AG10803 (cell line): ENCODE data around the gene BLOC1S3.

ENCODE experiments used
- DNase-seq: peaks from one replicate; pipeline ENCODE4 v3.0.0; 2010; ENCODE audit warnings: low read depth
- H3K4me3 ChIP-seq: 2 replicates; pipeline ENCODE4 v1.5.1; 2011; ENCODE audit warnings: mild to moderate bottlenecking, low read length, control low read depth
- TF ChIP-seq, protein P1 (sequence below): conservative IDR thresholded peaks from 2 replicates; pipeline ENCODE4 v1.5.1; 2011; ENCODE audit warnings: mild to moderate bottlenecking, low read length, control low read depth, inconsistent platforms

BLOC1S3 gene

DNA sequence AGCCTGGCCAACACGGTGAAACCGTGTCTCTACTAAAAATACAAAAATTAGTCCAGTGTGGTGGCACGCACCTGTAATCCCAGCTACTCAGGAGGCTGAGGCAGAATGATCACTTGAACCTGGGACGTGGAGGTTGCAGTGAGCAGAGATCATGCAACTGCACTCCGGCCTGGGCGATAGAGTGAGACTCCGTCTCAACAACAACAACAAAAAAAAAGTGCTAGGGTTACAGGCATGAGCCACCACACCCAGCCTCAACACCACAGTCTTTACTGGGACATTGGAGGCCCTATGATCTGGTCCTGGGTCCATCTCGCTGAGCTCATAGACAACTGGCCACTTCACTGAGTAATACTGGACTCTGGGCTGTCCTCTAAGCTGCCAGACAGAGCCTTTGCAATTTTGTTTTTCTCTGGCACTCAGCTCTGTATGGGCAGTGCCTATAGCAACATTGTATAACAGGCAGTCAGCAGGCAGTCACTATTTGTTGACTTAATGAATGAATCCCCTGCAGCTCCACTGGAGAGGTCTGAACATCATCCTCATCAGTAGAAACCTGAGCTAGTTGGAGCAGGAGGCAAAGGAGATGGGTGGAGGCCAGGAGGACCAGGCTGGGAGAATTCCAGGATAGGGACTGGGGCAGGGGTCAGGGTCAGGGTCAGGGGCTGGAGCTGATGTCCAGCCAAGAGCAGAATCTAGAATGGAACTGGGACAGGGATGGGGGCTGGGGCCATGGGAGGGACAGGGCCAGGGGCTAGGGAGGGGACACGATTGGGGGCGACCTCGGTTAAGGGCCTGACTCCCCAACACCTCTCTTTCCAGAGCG, 8.1 kb downstream of the BLOC1S3 start:
- TF ChIP-seq, protein P1, sequence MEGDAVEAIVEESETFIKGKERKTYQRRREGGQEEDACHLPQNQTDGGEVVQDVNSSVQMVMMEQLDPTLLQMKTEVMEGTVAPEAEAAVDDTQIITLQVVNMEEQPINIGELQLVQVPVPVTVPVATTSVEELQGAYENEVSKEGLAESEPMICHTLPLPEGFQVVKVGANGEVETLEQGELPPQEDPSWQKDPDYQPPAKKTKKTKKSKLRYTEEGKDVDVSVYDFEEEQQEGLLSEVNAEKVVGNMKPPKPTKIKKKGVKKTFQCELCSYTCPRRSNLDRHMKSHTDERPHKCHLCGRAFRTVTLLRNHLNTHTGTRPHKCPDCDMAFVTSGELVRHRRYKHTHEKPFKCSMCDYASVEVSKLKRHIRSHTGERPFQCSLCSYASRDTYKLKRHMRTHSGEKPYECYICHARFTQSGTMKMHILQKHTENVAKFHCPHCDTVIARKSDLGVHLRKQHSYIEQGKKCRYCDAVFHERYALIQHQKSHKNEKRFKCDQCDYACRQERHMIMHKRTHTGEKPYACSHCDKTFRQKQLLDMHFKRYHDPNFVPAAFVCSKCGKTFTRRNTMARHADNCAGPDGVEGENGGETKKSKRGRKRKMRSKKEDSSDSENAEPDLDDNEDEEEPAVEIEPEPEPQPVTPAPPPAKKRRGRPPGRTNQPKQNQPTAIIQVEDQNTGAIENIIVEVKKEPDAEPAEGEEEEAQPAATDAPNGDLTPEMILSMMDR = no peak
- H3K4me3 ChIP-seq = no peak overlapping the region
- DNase-seq = no peak

DNA sequence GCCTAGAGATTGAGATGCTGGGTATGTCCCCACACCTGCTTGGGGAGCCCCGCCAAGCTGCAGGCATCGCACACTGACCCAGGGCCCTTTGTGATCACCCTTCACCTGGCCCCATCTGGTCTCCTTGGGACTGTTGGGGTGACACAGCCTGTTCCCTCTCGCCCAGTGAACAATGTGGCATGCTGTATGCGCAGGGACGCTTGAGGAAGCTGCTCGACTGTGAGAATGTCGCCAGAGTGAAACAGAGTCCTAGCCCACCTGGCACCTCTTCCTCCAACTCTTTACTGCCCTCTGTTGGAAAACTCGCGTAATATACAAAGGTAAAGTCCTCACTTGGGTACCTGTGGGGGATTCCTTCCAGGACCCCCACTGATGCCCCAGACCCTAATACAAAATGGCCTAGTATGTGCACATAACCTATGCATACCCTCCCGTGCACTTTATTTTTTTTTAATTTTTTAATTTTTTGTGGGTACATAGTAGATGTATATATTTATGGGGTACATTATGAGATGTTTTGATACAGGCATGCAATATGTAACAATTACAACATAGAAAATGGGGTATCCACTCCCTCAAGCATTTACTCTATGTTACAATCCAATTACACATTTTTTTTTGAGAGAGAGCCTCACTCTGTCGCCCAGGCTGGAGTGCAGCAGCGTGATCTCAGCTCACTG, 9.0 kb downstream of the BLOC1S3 start:
- no peak for DNase-seq
- TF ChIP-seq, protein P1 = peak; percentile 48
- H3K4me3 ChIP-seq = no peak overlapping the region

DNA sequence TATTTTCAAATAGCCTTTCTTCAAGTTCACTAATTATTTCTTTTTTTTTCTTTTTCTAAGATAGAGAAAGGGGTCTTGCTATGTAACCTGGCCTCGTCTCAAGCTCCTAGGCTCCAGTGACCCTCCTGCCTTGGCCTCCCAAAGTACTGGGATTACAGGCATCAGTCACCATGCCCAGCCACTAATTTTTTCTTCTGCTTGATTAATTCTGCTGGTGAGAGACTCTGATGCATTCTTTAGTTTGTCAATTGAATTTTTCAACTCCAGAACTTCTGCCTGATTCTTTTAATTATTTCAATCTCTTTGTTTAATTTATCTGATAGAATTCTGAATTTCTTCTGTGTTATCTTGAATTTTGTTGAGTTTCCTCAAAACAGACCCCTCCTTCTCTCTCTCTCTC, 11.4 kb downstream of the BLOC1S3 start:
- DNase-seq = no peak
- no peak overlapping the region for H3K4me3 ChIP-seq
- TF ChIP-seq, protein P1 = no peak

DNA sequence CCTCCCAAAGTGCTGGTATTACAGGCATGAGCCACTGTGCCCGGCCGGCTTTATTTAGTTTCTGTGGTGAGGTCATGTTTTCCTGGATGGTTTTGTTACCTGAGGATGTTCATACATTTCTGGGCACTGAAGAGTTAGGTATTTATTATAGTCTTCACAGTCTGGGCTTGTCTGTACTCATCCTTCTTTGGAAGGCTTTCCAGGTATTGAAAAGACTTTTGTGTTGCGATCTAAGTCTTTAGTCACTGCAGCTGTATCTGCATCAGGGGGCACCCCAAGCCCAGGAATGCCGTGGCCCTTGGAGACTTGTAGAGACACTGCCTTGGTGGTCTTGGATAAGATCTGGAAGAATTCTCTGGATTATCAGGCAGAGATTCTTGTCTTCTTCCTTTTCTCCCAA, 12.8 kb downstream of the BLOC1S3 start:
- TF ChIP-seq, protein P1 = no peak
- no peak for DNase-seq
- H3K4me3 ChIP-seq = no peak overlapping the region

DNA sequence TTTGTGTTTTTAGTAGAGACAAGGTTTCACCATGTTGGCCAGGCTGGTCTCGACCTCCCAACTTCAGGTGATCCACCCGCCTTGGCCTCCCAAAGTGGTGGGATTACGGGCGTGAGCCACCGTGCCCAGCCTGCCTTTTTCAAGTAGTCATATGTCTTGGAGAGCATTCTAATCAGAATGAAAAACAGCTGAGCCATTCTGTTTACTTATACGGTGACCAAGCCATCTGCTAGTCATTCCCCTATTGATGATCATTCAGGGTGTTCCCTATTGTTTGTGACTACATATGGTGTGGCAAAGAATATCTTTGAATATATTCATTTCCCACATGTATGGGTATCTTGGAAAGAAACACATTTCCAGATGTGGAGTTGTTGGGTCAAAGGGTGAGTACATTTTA, 17.2 kb downstream of the BLOC1S3 start:
- peak; percentile 58 for DNase-seq
- no peak overlapping the region for H3K4me3 ChIP-seq
- TF ChIP-seq, protein P1 = no peak

DNA sequence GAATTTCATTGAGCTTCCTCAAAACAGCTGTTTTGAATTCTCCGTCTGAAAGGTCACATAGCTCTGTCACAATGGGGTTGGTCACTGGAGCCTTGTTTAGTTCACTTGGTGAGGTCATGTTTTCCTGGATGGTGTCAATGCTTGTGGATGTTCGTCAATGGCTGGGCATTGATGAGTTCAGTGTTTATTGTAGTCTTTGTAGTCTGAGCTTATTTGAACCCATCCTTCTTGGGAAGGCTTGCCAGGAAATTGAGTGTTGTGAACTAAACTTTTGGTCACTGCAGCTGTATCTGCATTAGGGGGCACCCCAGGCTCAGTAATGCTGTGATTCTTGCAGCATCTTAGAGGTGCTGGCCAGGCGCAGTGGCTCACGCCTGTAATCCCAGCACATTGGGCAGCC, 22.0 kb downstream of the BLOC1S3 start:
- TF ChIP-seq, protein P1 = peak; percentile 36
- no peak overlapping the region for H3K4me3 ChIP-seq
- peak; percentile 40 for DNase-seq

DNA sequence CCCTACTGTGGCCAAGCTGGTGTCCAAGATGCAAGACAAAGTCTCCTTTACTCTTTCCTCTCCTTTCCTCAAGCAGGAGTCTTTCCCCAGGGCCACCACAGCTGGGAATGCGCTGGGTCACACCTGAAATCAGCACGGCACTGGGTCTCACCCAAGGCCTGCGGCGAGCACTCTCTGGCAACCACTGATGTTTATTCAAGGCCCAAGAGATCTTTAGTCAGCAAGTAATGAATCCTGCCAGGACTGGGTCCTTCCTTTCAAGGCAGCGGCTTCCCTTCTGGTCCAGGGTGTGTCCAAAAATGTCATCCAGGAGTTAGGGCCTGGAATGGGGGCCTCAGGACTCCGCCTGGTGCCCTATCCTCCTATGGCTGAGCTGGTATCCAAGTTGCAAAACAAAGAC, 24.1 kb downstream of the BLOC1S3 start:
- no peak for DNase-seq
- no peak overlapping the region for H3K4me3 ChIP-seq
- TF ChIP-seq, protein P1 = no peak
